Psoas muscle (tissue), 8 donors: Measurements from ENCODE around the gene BNIP1. TPM values are rescaled to one million over a fixed set of nuclear protein-coding genes. Genes with fewer than 3 reads are reported as not detected.

ENCODE experiments used
- ATAC-seq, 4 donors: fragments of 200-7000 bp; cut with Tn5 transposase; one replicate each; pipeline ENCODE4 v1.9.1; 2020; ENCODE audit warnings: moderate library complexity in 3 of 4, mild to moderate bottlenecking in 2 of 4
- DNase-seq, 2 donors: peaks; one replicate each; pipeline ENCODE4 v3.0.0-alpha.2; 2020
- H3K27ac ChIP-seq: fragments of 200-600 bp; one replicate; pipeline ENCODE4 v1.8.0; 2022
- H3K27me3 ChIP-seq, 3 donors: fragments of 200-600 bp in 1 of 3; one replicate each; pipeline versions ENCODE4 v1.6.1 to v1.8.0; 2013 to 2022; ENCODE audit warnings: low read length in 2 of 3, mild to moderate bottlenecking in 2 of 3, moderate library complexity in 1 of 3; ENCODE audit not compliant: insufficient read depth in 3 of 3
- H3K36me3 ChIP-seq, 2 donors: fragments of 200-600 bp in 1 of 2; one replicate each; pipeline versions ENCODE4 v1.6.1 to v1.8.0; 2013 to 2022; ENCODE audit warnings: low read depth in 1 of 2, mild to moderate bottlenecking in 1 of 2, moderate library complexity in 1 of 2; ENCODE audit not compliant: insufficient read depth in 1 of 2
- H3K4me1 ChIP-seq: fragments of 200-600 bp; one replicate; pipeline ENCODE4 v1.8.0; 2022
- H3K4me3 ChIP-seq: fragments of 200-600 bp; one replicate; pipeline ENCODE4 v1.8.0; 2022; ENCODE audit warnings: mild to moderate bottlenecking
- H3K9me3 ChIP-seq: fragments of 200-600 bp; one replicate; pipeline ENCODE4 v1.8.0; 2022
- CTCF ChIP-seq: fragments of 200-600 bp; IDR thresholded peaks from one replicate; pipeline ENCODE4 v1.8.0; 2022; ENCODE audit warnings: antibody characterized with exemption
- WGBS, 3 donors: extraction: QIAGEN DNeasy Blood & Tissue Kit; methylation state at CpG; one replicate each; pipeline versions ENCODE4 v1.1.6 to v1.1.7; 2013; 5-methylcytosine and 5-hydroxymethylcytosine counted together
- intact Hi-C, 2 donors: fragments of 100-400 bp; cut with DNase I; formaldehyde crosslinking; loops; one replicate each; pipeline versions ENCODE4 v1.11.0 to v1.14.2; 2022
- polyA plus RNA-seq, 3 donors: library from polyadenylated mRNA; stranded (reverse); fragments of 200-250 nt; gene quantifications; one replicate each; pipeline ENCODE4 v1.2.3, GENCODE V29; 2013
- total RNA-seq, 4 donors: library from RNA; stranded (reverse); fragmentation: NEBNext Ultra II Directional in 2 of 4; extraction: Animal tissue kit (Norgen Biotek cat#: 25700) in 2 of 4; gene quantifications; one replicate each; pipeline versions ENCODE4 v1.2.1 to v1.2.4, GENCODE V29; 2021 to 2023
- donor health status: healthy with polysubstance abuse.
- donor health status: DM: no; HTN: no; CAD: no; lungs with moderate emphysema.
- donor health status: Bipolar disorder and iron deficiency.
- donor health status: healthy.
- donor health status: DM: yes; HTN: yes; CAD: no.
- donor health status: DM: no; HTN: no; CAD: no.
- donor health status: DM: no; HTN: no; CAD: no.
- donor health status: DM: yes; HTN: yes; CAD: no.

BNIP1 gene
- total and polyA plus RNA-seq, 7 donors = 8.4 to 22.9 (median 14.2) TPM

- WGBS, 3 donors = 71 to 75% (median 73%) methylated on average over 11 of the region's 11 CpGs
- Histone ChIP-seq H3K4me3 (no peak overlapping the region), H3K27ac (no peak overlapping the region), H3K36me3 (no peaks in the 10 kb centered on the region), H3K9me3 (no peaks in the 10 kb centered on the region), H3K27me3 (no peaks in the 10 kb centered on the region), H3K4me1 (no peaks in the 10 kb centered on the region)
- DNase-seq (no peak), ATAC-seq (peak in 1 of 4 donors; percentile 30)
- TF ChIP-seq CTCF = no peak
- intact Hi-C loops = no loop called here
These were observed 42.9 kb downstream of the BNIP1 start for GRCh38 chr5:173187054-173187743.

DNA sequence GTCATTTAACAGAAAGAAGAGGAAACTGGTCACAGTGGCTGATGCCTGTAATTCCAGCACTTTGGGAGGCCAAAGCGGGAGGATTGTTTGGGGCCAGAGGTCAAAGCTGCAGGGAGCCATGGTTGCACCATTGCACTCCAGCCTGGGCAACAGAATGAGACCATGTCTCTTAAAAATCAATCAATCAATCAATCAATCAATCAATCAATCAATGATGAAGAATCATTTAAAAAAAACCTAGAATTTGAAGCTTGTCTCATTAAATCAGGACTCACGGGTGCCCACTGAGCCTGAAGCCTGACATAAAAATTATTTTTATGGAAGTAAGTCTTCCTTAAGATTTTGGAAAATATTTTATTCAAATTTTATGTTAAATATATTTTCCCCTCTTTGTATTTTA is 43.9 kb downstream of the BNIP1 start:
- H3K9me3 ChIP-seq = no peaks in the 10 kb centered on the region
- DNase-seq = no peak
- no peak overlapping the region for H3K4me3 ChIP-seq
- no peak for ATAC-seq
- H3K27me3 ChIP-seq = no peaks in the 10 kb centered on the region
- intact Hi-C loops = no loop called here
- no peaks in the 10 kb centered on the region for H3K36me3 ChIP-seq
- no peak for TF ChIP-seq CTCF
- no peak overlapping the region for H3K27ac ChIP-seq
- WGBS, 3 donors = 72 to 85% (median 79%) methylated on average over 2 of the region's 2 CpGs
- H3K4me1 ChIP-seq = no peaks in the 10 kb centered on the region

DNA sequence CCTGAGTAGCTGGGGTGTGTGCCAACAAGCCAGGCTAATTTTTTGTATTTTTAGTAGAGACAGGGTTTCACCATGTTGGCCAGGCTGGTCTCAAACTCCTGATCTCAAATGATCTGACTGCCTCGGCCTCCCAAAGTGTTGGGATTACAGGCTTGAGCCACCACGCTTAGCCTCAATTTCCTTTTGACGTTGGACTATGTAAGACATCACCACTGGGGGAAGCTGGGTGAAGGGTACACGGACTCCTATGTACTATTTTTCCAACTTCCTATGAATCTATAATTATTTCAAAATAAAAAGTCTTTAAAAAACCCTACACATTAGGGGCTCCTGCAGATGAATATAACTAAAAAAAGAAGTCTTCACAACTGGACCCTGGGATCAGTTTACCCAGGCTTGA is 46.7 kb downstream of the BNIP1 start:
- Histone ChIP-seq H3K4me3 (no peak overlapping the region), H3K9me3 (no peaks in the 10 kb centered on the region), H3K27me3 (no peaks in the 10 kb centered on the region), H3K4me1 (no peaks in the 10 kb centered on the region), H3K36me3 (no peaks in the 10 kb centered on the region), H3K27ac (no peak overlapping the region)
- WGBS, 3 donors = 80 to 86% (median 85%) methylated on average over 4 of the region's 4 CpGs
- DNase-seq = no peak
- no peak for ATAC-seq
- TF ChIP-seq CTCF = no peak
- intact Hi-C loops = no loop called here

- Histone ChIP-seq H3K27me3 (no peaks in the 10 kb centered on the region), H3K9me3 (no peaks in the 10 kb centered on the region), H3K4me3 (no peak overlapping the region), H3K27ac (no peak overlapping the region), H3K4me1 (no peaks in the 10 kb centered on the region), H3K36me3 (no peaks in the 10 kb centered on the region)
- 85 to 92% (median 90%) methylated on average over 8 of the region's 8 CpGs for WGBS, 3 donors
- ATAC-seq = no peak
- intact Hi-C loops = no loop called here
- no peak for DNase-seq
- no peak for TF ChIP-seq CTCF
These were observed 47.2 kb downstream of the BNIP1 start for GRCh38 chr5:173191561-173191960.

GRCh38 chr5:173192561-173192960 is 48.2 kb downstream of the BNIP1 start:
- Histone ChIP-seq H3K27me3 (no peaks in the 10 kb centered on the region), H3K4me3 (no peak overlapping the region), H3K36me3 (no peaks in the 10 kb centered on the region), H3K9me3 (no peaks in the 10 kb centered on the region), H3K4me1 (no peaks in the 10 kb centered on the region), H3K27ac (no peak overlapping the region)
- ATAC-seq = no peak
- no peak for DNase-seq
- intact Hi-C loops = no loop called here
- WGBS, 3 donors = 71 to 75% (median 72%) methylated on average over 7 of the region's 7 CpGs
- no peak for TF ChIP-seq CTCF
